GM18867 (cell line): Measurements from ENCODE around the gene SMARCA1.

Source experiments
- ATAC-seq: cut with Tn5 transposase; IDR thresholded peaks from one replicate; pipeline ENCODE4 v1.9.1; 2021; ENCODE audit warnings: mild to moderate bottlenecking, moderate library complexity; ENCODE audit not compliant: unreplicated experiment

The SMARCA1 gene

DNA sequence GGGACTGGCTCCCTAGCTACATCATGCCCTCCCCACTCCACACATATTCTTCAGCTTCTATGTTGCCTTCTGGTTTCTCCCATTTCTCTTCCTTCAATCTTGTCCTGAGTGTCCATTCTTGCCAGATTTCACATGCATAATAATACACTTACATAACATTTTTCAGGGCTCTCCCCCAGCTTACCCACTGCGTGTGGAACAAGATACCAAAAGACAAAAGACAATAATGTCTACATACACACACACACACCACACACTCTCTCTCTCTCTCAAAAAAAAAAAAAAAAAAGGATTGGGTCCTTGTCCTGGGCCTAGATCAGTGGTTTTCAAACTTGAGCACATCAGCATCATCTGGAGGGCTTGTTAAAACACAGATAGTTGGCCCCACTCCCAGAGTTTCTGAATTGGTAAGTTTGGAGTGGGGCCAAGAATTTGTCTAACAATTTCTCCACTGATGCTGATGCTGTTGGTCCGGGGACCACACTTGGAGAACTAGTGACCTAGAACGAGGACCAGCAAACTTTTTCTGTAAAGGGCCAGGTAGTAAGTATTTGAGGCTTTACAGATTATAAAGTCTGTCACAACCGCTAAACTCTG lies 6.5 kb upstream of the SMARCA1 start:
- no peak for ATAC-seq

GRCh38 chrX:129525896-129526295 lies 2.6 kb upstream of the SMARCA1 start:
- no peak for ATAC-seq

DNA sequence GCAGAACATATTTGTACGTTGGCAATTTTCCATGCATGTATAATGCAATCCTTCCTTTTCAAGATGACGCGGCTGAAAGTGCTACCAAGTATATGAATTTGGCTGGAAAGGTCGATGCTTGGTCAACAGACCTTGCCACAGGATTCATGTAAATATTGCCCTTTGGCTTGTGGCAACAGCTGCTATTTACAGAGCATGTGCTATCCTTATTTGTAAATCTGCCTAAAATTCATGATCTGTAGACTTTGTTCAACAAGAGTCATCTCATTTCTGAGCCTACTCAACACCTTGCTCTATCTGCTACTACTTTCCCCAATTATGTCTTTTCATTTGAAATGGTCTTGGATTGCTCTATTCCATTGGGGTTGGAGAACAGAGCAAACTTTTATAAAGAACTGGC lies 1.9 kb upstream of the SMARCA1 start:
- ATAC-seq: no peak

DNA sequence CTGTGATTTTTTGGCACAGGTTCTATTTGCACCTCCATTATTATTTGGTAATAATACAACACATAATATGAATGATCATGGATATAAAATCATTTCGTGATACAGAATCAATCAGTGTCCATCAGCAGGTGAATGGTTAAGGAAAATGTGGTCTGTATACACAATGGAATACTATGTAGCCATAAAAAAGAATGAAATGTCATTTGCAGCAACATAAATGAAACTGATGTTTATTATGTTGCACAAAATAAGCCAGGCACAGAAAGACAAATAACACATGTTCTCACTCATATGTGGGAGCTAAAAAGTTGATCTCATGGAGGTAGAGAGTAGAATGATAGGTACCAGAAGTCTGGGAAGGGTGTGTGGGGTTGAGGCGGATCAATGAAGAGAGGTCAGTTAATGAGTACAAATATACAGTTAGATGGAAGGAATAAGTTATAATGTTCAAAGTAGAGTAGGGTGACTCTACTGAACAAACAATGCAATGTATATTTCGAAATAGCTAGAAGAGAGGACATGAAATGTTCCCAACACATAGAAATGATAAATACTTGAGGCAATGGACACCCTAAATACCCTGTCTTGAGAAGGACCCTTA lies 1.1 kb upstream of the SMARCA1 start:
- ATAC-seq: no peak

DNA sequence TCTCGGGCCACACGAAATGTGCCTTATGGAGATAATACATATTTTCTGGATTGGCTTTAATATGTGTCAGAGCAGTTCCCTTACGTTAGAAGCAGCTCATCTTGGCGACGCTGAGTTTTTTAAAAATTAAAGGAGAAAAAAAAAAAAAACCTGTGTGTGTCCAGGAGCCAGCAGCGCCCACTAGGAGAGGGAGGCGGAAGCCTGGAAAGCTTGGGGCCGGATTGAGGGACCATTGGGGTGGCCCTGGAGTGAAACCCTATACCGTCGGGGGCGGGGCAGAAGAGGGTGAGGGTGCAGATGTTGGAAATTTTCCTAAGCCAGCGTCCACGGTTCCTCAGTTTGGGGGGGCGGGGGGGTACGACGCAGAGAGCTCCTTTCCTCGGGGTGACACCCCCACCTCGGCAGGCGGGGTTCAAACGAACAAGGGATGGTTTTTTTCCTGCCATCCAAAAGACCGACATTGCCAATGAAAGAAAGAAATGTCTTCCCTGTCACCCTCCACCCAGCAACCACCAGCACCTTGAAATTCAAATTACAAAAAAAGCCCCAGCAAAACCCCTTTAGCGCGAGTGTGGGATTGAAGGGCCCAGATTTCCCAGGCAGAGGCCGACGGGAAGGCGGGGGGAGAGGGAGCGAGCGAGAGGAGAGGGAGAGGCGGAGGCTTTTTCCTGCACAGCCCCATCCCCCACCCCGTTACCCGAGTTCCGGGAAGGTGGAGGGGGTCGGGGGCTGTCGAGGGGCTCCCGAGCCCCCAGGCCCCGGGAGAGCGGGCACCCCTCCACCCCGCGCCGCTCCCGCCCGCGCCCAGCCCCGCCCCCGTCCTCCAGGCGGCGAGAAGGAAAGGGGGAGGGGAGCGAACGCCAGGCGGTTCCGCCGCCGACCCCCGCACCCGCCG lies 859 bp downstream of the SMARCA1 start:
- no peak for ATAC-seq

- no peak for ATAC-seq
These were observed 3.1 kb downstream of the SMARCA1 start for GRCh38 chrX:129520151-129520550.

DNA sequence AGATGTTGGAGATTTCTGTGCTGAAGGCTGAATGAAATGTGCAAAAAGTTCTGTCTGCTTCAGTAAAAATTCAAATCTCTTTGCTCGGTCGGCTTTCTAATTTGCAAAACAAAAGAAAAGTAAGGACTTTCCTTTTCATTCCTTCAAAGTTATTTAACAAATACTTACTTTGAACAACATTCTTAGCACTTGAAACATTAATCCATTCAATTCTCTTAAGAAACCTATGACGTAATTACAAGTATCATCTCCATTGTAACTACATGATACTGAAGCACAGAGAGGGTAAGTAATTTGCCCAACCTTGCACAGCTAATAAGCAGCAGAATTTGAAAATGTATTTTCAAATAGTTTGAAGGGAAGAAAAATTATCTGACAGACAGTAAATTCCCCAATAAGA lies 6.9 kb downstream of the SMARCA1 start:
- no peak for ATAC-seq

DNA sequence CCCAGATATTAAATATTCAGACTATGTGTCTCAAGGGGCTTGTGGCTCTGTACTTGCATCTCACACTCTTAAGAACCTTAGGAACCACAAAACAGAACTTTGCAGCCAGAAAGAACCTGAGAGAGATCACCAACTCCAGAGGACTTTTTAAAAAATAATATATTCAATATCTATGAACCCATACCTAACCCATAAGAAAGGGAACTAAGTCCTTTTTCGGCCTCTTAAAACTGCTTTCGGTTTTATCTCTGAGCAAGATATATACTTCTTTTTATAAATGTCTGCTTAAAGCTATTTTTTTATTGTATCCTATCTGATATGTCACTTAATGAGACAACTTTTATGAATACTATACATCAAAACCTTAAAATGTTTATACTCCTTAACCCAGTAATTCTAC lies 10.9 kb downstream of the SMARCA1 start:
- no peak for ATAC-seq

DNA sequence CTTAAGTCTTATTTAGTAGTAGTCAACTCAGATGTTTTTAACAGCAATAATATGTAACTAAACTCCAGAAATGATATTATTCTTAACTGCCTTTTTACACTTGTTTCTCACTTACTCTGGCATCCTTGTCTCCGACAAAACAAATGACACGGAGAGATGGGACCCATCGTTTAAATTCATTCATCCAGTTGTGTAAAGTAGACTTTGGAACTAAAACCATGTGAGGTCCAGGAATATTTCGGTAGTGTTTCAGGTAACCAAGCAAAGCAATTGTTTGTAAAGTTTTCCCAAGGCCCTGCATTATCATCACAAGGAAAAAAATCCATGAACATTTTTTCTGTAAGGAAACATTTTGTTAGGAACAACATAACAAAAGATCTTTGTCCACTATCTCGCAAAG lies 11.6 kb downstream of the SMARCA1 start:
- no peak for ATAC-seq

DNA sequence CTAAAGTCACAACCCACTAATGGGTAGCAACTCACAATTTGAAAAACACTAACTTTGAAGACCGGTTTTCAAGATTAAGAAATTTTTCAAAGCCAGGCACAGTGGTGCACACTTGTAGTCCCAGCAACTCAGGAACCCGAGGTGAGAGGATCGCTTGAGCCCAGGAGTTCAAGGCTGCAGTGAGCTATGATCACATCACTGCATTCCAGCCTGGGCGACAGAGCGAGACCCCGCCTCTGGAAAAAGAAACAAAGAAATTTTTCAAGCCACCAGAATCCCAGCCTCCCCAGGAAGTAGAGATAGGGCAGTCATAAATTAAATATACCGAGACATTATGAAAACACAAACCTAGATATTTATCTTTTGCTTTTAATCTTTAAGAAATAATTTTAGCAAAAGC lies 13.0 kb downstream of the SMARCA1 start:
- ATAC-seq: no peak

DNA sequence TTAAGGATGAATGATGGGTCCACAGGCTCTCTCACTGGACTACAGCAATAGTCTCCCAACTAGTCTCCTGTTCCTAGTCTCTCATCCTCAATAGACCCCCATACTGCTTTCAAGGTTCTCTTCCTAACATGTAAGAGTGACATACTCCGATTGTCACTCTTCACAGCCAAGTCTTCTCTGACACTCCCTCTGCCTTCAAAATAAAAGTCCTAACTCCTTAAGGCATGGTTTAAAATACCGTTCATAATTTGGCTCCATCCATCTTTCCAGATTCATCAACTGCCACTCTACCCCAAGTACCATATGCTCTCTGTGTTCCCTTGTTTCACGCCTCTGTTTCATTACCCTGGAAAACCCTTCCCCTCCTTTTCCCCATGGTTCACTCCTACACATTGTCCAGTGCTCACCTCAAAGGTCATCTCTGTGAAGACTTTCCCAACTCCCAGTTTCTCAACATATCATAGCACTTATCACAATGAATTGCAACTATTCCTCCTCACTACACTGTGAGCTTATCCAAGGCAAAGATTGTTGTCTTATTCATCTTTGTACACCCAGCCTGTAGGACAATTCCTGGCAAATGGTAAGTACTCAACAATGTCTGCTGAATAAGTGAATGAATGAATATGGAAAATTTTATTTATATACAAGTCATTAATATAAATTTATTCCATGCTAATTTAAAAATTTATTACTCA lies 26.0 kb downstream of the SMARCA1 start:
- no peak for ATAC-seq

DNA sequence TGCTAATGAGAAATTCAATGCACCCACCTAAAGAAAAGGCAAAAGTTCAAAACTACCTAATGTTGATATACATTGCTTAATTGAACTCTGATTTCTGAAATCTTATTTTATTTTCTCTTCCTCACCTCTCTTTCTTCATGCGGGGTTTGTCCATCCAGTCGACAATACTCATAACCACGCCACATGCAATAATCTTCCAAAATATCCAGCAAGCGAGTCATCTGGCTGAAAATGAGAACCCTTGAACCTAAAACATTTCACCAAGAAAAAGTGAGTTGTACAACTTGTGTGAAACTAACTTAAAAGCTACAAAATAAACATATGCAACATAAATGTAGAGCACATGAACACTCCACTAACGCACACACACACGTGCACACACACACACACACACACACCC lies 26.7 kb downstream of the SMARCA1 start:
- no peak for ATAC-seq

GRCh38 chrX:129495900-129496299 lies 27.4 kb downstream of the SMARCA1 start:
- no peak for ATAC-seq

DNA sequence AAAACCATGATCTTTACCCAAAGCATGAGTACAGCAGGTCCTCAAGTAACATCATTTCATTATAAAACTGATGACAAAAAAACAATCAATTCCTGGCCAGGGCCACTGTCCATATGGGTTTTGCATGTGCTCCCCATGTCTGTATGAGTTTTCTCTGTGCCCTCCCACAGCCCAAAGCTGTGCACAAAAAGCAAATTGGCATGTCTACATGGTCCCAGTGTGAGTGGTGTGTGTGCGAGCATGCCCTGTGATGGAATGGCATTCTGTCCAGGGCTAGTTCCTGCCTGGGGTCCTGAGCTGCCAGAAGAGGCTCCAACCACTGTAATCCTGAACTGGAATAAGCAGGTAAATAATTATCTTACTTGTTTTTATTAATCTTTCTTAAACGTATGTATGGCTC lies 28.4 kb downstream of the SMARCA1 start:
- ATAC-seq: no peak

DNA sequence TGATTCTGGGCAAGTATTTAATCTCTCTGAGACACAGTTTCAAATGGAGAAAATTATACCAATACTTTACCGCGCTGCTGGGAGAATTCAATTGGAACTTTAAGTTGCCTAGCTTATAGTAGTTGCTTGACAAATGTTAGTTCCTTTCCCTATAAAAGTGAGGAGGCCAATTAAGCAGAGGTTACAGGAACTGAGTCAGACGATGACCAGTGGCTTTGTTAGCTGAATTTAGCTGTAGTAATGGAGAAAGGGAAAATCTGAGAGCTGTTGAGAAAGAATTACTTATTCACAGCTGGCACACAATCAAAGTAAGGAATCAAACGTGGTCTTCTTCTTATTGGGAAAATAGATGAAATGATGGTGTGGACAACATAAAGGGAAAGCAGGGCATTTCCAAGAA lies 29.6 kb downstream of the SMARCA1 start:
- no peak for ATAC-seq

DNA sequence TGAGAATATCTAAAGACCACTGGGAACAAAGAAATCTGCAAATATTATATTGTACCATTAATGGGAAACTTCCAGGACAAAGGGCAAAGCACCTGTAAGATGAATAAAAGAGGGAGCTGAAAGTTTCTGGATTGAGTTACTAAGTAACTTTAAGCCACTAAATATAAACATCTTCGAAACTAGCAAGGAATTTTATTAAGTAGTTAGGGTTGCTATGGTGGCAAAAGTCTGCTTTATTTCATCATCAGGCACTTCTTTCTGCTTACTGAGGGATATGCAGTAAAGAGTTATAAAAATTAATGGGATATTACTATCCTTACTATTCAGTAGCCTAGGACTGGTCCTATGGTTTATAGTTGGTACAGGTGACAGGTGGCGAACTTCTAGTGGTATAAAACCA lies 33.0 kb downstream of the SMARCA1 start:
- ATAC-seq: no peak

DNA sequence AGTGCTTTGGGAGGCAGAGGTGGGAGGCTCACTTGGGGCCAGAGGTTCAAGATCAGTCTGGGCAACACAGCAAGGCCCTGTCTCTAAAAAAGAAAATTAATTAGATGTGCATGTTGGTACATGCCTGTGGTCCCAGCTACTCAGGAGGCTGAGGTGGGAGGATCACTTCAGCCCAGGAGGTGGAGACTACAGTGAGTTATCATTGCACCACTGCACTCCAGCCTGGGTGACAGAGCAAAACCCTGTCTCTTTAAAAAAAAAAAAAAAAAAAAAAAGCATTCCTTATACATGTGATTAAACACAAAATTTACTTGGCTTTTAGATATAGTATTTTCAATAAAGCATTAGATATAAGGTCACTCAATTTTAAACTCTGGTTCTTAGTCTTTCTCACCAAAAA lies 34.9 kb downstream of the SMARCA1 start:
- no peak for ATAC-seq

- ATAC-seq: no peak
These were observed 42.4 kb downstream of the SMARCA1 start for GRCh38 chrX:129480889-129481288.

DNA sequence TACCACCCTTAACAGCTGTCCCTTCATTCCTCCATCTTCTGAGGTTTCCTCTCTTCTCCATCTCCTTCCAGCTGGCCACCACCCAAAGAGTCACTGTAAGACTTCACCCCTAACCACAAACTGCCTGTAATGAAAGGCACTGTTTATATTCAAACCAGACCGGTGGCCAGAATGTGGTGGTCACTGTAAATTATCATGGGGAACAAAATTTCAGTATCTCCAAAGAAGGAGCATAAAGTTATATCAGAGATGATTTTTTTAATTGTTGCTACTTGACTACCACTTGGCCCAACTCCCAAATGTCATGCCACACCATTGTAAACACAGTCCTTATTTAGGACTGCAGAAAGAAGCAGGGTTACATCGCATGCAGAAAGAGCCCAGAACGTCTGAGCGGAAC lies 44.8 kb downstream of the SMARCA1 start:
- no peak for ATAC-seq

DNA sequence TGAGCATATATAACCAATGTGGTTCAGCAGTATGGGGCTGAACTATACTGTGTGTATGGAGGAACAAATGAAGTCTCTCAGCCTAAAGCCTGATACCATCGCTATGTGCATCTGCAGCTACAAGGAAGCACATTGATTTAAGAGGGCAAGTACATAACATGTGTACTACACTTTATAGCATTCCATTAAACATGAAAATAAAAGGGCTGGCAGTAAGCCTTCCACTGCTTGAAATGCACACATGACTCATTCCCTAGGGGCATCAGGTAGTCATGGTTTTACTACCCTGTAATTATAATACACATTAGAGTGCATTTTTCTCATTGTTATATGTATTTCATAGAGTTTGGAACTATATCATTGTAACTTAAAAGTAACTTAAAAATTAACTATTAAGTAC lies 51.2 kb downstream of the SMARCA1 start:
- no peak for ATAC-seq

- ATAC-seq: no peak
These were observed 60.6 kb downstream of the SMARCA1 start for GRCh38 chrX:129462707-129463106.
